DOHH2 (cell line): ENCODE measurements around the gene PCDHGA6.
"Not testable (repeated sequence)": the region's sequence is repeated elsewhere in the genome, so short reads cannot be mapped to it uniquely, and the experiment has no call there.

Experiments
- CTCF ChIP-seq: fragments of 200-600 bp; sonication (generic); IDR thresholded peaks from one replicate; pipeline ENCODE4 v1.5.1; 2014; ENCODE audit warnings: antibody characterized with exemption, mild to moderate bottlenecking, low read depth, low read length; ENCODE audit not compliant: poor library complexity, severe bottlenecking
- EZH2phosphoT487 ChIP-seq: fragments of 200-600 bp; sonication (generic); IDR thresholded peaks from 2 replicates; pipeline ENCODE4 v1.6.1; 2017; ENCODE audit warnings: borderline replicate concordance, mild to moderate bottlenecking, antibody characterized with exemption, low read length, moderate library complexity, mixed read lengths

- TF ChIP-seq CTCF, EZH2phosphoT487: not testable (repeated sequence)
Measured at GRCh38 chr5:141415275-141415618, 41.6 kb downstream of the PCDHGA6 start.
